Fibroblast of pulmonary artery (primary cell): ENCODE data around the gene FYCO1.

ENCODE experiments used
- DNase-seq: peaks from one replicate; pipeline ENCODE4 v3.0.0-alpha.2; 2010; ENCODE audit warnings: low read depth
- H3K4me3 ChIP-seq: replicated peaks from 2 replicates; pipeline ENCODE4 v1.5.1; 2011; ENCODE audit warnings: low read depth, mild to moderate bottlenecking, control low read depth, low read length, moderate library complexity
- CTCF ChIP-seq: IDR thresholded peaks from 2 replicates; pipeline ENCODE4 v1.5.1; 2011; ENCODE audit warnings: mild to moderate bottlenecking, control low read depth, low read length, inconsistent platforms; ENCODE audit errors: missing control alignments

FYCO1 gene

GRCh38 chr3:45955017-45955647 lies 40.5 kb downstream of the FYCO1 start:
- no peak overlapping the region for H3K4me3 ChIP-seq
- no peak for TF ChIP-seq CTCF
- DNase-seq: no peak

GRCh38 chr3:45954306-45954705 lies 41.3 kb downstream of the FYCO1 start:
- no peak for TF ChIP-seq CTCF
- DNase-seq: no peak
- H3K4me3 ChIP-seq: no peak overlapping the region

- no peak for DNase-seq
- no peak for TF ChIP-seq CTCF
- no peak overlapping the region for H3K4me3 ChIP-seq
These were observed 42.1 kb downstream of the FYCO1 start for GRCh38 chr3:45953536-45953935.

- no peak overlapping the region for H3K4me3 ChIP-seq
- TF ChIP-seq CTCF: no peak
- no peak for DNase-seq
These were observed 43.2 kb downstream of the FYCO1 start for GRCh38 chr3:45952456-45952855.

GRCh38 chr3:45951946-45952345 lies 43.7 kb downstream of the FYCO1 start:
- H3K4me3 ChIP-seq: no peak overlapping the region
- no peak for TF ChIP-seq CTCF
- no peak for DNase-seq

- no peak for DNase-seq
- no peak overlapping the region for H3K4me3 ChIP-seq
These were observed 44.7 kb downstream of the FYCO1 start for GRCh38 chr3:45950686-45951600.

More at GRCh38 chr3:45950686-45951600, 44.7 kb downstream of the FYCO1 start:
- no peak for TF ChIP-seq CTCF
